GM12864 (cell line): ENCODE results near the gene RBKS.
"Not testable (repeated sequence)": the region's sequence is repeated elsewhere in the genome, so short reads cannot be mapped to it uniquely, and the experiment has no call there.

Experiments
- DNase-seq: peaks from one replicate; pipeline ENCODE4 v3.0.0-alpha.2; 2011; ENCODE audit warnings: low read depth
- H3K4me3 ChIP-seq: 2 replicates; pipeline ENCODE4 v1.5.1; 2011; ENCODE audit warnings: mild to moderate bottlenecking, low read depth, low read length, control low read depth
- TF ChIP-seq, protein P1 (sequence below): IDR thresholded peaks from 2 replicates; pipeline ENCODE4 v1.5.1; 2011; ENCODE audit warnings: low read depth, mild to moderate bottlenecking, moderate library complexity, low read length, control low read depth, inconsistent platforms; ENCODE audit errors: missing control alignments

Gene RBKS

DNA sequence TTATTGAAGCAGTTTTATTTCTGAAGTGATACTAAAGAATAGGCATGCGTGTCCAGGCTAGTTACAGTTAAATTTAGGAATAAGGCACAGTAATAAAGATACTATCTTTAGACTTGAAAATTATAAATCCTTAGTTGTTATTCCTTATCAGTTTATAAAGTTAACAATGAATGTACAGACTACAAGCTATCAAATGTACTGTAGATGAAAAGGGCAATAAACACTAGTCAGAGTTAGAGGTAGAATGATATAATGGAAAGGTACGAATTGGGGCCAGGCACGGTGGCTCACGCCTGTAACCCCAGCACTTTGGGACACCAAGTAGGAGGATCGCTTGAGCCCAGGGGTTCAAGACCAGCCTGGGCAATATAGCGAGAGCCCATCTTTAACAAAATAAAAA lies 3.9 kb downstream of the RBKS start:
- TF ChIP-seq, protein P1, sequence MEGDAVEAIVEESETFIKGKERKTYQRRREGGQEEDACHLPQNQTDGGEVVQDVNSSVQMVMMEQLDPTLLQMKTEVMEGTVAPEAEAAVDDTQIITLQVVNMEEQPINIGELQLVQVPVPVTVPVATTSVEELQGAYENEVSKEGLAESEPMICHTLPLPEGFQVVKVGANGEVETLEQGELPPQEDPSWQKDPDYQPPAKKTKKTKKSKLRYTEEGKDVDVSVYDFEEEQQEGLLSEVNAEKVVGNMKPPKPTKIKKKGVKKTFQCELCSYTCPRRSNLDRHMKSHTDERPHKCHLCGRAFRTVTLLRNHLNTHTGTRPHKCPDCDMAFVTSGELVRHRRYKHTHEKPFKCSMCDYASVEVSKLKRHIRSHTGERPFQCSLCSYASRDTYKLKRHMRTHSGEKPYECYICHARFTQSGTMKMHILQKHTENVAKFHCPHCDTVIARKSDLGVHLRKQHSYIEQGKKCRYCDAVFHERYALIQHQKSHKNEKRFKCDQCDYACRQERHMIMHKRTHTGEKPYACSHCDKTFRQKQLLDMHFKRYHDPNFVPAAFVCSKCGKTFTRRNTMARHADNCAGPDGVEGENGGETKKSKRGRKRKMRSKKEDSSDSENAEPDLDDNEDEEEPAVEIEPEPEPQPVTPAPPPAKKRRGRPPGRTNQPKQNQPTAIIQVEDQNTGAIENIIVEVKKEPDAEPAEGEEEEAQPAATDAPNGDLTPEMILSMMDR, result no peak
- DNase-seq, result no peak
- H3K4me3 ChIP-seq, result no peak overlapping the region

DNA sequence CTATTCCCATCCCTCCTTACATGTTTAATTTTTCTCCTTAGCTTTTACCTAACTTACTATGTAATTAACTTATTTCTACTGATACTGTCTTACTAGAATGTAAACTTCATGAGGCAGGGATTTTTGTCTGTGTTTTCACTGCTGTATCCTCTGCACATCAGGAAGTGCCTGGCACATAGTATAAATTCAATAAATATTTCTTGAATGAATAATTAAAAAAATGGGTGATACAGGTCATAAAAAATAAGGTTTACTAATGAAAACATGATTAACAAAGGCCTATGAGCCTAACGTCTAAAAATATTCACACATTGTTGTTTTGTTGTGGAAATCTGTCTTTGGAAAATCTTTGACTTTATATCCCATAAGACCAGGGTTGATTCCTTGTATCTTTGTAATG lies 4.5 kb downstream of the RBKS start:
- TF ChIP-seq, protein P1, result no peak
- no peak for DNase-seq
- no peak overlapping the region for H3K4me3 ChIP-seq

GRCh38 chr2:27885234-27885633 lies 5.0 kb downstream of the RBKS start:
- no peak overlapping the region for H3K4me3 ChIP-seq
- no peak for DNase-seq
- TF ChIP-seq, protein P1, result no peak

DNA sequence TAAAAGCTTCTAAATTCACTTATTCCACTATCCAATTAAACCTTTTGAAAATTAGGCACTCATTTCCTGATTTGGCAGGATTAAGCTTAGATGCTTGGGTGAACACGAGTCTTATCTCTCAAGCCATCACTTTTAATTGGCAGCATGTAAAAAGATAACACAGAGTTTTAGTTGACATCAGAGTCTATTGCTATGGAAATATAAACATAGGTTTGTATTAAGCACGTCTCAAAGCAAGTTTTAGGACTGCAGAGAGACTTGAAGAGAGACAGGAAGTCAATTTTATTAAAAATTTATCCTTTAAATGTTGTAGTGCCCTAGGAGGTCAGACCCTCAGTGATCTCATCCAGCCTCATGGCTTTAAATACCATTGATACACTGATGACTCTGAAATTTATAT lies 5.6 kb downstream of the RBKS start:
- no peak for DNase-seq
- no peak overlapping the region for H3K4me3 ChIP-seq
- TF ChIP-seq, protein P1, result no peak

DNA sequence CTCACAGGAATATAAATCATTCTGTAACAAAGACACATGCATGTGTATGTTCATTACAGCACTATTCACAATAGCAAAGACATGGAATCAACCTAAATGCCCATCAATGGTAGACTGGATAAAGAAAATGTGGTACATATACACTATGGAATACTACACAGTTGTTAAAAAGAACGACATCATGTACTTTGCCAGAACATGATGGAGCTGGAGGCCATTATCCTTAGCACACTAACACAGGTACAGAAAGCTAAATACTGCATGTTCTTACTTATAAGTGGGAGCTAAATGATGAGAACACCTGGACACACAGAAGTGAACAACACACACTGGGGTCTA lies 7.6 kb downstream of the RBKS start:
- H3K4me3 ChIP-seq, DNase-seq: not testable (repeated sequence)

GRCh38 chr2:27881815-27882583 lies 8.2 kb downstream of the RBKS start:
- not testable (repeated sequence) for DNase-seq, H3K4me3 ChIP-seq

DNA sequence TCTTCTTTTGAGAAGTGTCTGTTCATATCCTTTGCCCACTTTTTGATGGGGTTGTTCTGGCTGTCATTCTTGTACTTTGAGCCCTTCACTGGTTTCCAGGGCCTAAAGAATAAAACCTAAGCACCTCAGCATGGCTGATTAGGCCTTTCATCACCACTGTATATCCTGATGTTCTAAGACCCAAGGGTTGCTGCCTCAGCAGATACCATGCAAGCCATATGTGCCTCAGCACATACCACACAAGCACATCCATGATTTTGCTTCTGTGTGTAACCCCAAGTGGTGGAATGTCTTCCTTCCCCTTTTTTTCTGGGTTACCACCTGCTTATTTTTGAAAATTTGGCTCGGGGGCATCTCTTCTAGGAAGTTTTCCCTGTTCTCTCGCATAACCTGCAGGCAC lies 11.4 kb downstream of the RBKS start:
- DNase-seq, result no peak
- H3K4me3 ChIP-seq, result no peak overlapping the region
- TF ChIP-seq, protein P1, result no peak

DNA sequence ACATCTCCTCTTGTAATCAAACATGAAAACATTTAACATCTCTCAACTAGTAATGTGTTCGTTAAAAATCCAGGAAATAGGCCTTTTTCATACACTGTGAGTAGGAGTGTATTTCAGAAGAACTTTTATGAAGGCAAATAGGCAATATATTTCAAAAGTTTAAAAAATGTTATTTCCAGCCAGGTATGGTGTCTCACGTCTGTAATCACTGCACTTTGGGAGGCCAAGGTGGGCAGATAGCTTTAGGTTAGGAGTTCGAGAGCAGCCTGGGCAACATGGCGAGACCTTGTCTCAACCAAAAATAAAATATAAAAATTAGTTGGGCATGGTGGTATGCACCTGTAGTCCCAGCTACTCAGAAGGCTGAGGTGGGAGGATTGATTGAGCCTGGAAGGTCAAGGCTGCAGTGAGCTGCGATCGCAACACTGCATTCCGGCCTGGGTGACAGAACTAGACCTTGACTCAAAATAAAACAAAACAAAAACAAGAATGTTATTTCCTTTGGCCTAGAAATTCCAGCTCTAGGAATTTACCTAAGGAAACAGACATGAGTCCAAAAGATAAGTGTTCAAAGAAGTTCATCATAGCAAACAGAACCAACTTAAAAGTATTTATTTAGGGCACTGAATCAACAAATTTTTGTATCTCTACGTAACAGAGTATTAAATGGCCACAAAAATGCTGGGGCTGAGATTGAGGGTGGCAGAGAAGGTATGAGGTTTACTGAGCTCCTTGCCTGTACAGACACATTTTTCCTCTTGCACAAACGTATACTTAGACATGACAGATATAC lies 14.9 kb downstream of the RBKS start:
- no peak for DNase-seq
- TF ChIP-seq, protein P1, result no peak
- no peak overlapping the region for H3K4me3 ChIP-seq
